ENCODE measurements around the gene ASCC3.

ASCC3 gene, protein sequence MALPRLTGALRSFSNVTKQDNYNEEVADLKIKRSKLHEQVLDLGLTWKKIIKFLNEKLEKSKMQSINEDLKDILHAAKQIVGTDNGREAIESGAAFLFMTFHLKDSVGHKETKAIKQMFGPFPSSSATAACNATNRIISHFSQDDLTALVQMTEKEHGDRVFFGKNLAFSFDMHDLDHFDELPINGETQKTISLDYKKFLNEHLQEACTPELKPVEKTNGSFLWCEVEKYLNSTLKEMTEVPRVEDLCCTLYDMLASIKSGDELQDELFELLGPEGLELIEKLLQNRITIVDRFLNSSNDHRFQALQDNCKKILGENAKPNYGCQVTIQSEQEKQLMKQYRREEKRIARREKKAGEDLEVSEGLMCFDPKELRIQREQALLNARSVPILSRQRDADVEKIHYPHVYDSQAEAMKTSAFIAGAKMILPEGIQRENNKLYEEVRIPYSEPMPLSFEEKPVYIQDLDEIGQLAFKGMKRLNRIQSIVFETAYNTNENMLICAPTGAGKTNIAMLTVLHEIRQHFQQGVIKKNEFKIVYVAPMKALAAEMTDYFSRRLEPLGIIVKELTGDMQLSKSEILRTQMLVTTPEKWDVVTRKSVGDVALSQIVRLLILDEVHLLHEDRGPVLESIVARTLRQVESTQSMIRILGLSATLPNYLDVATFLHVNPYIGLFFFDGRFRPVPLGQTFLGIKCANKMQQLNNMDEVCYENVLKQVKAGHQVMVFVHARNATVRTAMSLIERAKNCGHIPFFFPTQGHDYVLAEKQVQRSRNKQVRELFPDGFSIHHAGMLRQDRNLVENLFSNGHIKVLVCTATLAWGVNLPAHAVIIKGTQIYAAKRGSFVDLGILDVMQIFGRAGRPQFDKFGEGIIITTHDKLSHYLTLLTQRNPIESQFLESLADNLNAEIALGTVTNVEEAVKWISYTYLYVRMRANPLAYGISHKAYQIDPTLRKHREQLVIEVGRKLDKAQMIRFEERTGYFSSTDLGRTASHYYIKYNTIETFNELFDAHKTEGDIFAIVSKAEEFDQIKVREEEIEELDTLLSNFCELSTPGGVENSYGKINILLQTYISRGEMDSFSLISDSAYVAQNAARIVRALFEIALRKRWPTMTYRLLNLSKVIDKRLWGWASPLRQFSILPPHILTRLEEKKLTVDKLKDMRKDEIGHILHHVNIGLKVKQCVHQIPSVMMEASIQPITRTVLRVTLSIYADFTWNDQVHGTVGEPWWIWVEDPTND (N-terminal part only)

GRCh38 chr6:100880853-100881706 lies at the start of gene ASCC3:
Gene ASCC3 (minus strand): TSS chr6:100881329. CDS start chr6:100867997, 13,332 bp downstream.
- in situ Hi-C loops (cut with HindIII; ENCODE audit: low sequenced_read_pairs): no loop called here

- in situ Hi-C loops (cut with HindIII; ENCODE audit: low sequenced_read_pairs): no loop called here
Observed at GRCh38 chr6:100925749-100926148, 44.6 kb upstream of the ASCC3 start.

DNA sequence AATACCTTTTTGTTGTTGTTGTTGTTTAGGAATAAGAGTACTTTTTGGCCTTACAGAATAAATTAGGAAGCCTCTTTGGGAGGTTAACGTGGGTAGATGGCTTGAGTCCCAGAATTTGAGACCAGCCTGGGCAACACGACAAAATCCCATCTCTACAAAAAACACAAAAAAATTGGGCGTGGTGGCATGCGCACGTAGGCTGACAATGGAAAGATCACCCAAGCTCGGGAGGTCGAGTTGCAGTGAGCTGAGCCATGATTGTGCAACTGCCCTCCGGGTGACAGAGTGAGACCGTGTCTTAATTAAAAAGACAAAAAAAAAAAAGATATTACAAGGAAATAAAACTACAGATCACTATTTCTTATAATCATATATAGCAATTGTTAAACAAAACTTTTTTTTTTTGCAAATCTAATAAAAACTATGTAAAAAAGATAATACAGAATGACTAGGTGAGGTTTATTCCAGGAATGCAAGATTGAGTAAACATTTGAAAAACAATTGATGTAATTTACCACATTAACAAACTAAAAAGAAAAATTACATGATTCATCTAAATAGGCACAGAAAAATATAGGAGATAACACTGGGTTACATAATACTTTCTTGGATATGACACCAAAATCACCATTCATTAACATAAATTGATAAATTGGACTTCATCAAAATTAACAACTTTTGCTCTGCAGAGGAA lies 43.6 kb upstream of the ASCC3 start:
- in situ Hi-C loops (cut with HindIII; ENCODE audit: low sequenced_read_pairs): no loop called here

- in situ Hi-C loops (cut with HindIII; ENCODE audit: low sequenced_read_pairs): no loop called here
Observed at GRCh38 chr6:100923481-100924165, 42.5 kb upstream of the ASCC3 start.

GRCh38 chr6:100920028-100920605 lies 39.0 kb upstream of the ASCC3 start:
- in situ Hi-C loops (cut with HindIII; ENCODE audit: low sequenced_read_pairs): no loop called here

GRCh38 chr6:100918152-100918551 lies 37.0 kb upstream of the ASCC3 start:
- in situ Hi-C loops (cut with HindIII; ENCODE audit: low sequenced_read_pairs): no loop called here

DNA sequence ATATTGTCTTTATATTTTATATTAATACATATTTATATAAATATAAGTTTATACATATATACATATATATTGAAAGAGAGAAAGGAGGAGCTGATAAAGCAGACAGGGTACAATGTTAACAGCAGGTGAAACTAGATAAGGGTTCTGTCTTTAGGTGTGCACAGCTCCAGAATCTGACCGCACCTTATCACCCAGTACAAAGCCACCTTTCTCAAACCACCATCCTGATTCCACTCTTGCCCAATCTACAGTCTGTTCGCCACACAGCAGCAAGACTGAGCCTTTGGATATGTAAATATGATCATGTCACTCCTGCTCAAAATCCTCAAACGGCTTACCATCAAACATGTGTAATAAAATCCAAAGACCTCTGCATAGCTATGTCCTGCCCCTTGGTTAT lies 34.7 kb upstream of the ASCC3 start:
- in situ Hi-C loops (cut with HindIII; ENCODE audit: low sequenced_read_pairs): no loop called here

- in situ Hi-C loops (cut with HindIII; ENCODE audit: low sequenced_read_pairs): no loop called here
Observed at GRCh38 chr6:100913400-100914276, 32.5 kb upstream of the ASCC3 start.

- in situ Hi-C loops (cut with HindIII; ENCODE audit: low sequenced_read_pairs): no loop called here
Observed at GRCh38 chr6:100906325-100906724, 25.2 kb upstream of the ASCC3 start.

GRCh38 chr6:100905067-100905466 lies 23.9 kb upstream of the ASCC3 start:
- in situ Hi-C loops (cut with HindIII; ENCODE audit: low sequenced_read_pairs): no loop called here

DNA sequence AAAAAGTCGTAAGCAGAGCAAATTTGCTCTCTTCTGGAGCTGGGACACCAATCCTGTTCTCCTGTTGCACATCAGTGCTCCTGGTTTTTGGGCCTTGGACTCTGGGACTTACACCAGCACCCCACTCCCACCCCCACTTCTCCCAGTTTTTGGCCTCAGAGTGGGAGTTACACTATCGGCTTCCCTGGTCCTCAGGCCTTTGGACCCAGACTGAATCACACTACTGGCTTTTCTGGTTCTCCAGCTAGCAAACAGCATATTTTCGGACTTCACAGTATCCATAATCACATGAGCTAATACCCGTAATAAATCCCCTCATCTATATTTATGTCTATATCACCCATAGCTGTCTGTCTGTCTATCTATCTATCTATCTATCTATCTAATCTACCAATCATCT lies 23.2 kb upstream of the ASCC3 start:
- in situ Hi-C loops (cut with HindIII; ENCODE audit: low sequenced_read_pairs): no loop called here

- in situ Hi-C loops (cut with HindIII; ENCODE audit: low sequenced_read_pairs): no loop called here
Observed at GRCh38 chr6:100901582-100901981, 20.5 kb upstream of the ASCC3 start.

DNA sequence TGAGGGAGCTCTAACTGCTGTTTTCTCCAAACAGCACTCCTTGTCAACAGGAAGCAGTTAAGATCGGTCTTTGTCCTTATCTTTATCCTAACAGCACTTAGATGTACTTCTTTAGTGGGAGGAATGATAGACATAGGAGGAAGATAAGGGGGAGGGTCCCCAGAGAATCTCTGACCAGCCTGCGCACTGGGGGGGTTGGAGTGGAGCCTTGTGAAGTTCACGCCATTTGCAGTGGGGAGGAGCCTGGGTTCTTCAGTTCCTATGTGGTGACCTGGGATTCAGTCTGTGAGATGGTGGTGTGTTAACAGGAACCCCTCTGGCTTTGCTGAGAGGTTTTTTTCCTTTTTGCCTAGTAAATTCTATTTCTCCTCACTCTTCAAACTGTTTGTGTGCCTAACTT lies 18.1 kb upstream of the ASCC3 start:
- in situ Hi-C loops (cut with HindIII; ENCODE audit: low sequenced_read_pairs): no loop called here

DNA sequence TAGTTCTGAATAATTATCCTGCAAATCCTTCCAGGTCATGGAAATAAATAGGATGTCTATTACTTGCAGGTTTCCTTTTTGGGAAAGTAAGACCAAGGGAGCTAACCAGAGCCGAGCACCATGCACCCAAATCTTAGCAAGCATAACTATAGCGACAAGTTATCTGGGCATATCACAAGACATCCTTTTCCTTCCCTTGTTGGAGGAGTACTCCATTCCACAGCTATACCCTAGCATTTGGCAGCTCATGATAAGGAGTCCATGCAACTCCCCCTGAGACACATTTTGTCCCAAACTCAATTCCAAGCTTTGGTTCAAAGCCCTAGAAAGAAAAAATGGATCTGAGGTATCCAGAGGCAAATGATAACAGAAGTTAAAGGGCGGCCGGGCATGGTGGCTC lies 16.5 kb upstream of the ASCC3 start:
- in situ Hi-C loops (cut with HindIII; ENCODE audit: low sequenced_read_pairs): no loop called here

DNA sequence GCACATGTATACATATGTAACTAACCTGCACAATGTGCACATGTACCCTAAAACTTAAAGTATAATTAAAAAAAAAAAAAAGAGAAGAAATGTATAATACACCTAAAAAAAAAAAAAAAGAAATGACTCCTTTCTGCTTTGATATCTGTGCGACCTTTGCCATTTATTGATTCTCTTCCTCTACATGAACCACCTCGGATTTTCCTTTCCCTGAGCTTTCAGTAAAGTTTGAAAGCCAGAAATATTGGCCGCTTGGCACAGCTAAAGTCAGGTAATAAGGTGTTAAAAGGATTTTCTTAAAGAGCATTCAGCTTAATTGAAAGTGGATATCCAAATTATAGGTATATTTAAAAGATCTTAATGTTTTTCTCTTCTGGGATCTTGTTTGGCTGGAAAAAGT lies 12.6 kb upstream of the ASCC3 start:
- in situ Hi-C loops (cut with HindIII; ENCODE audit: low sequenced_read_pairs): no loop called here

GRCh38 chr6:100892693-100893092 lies 11.6 kb upstream of the ASCC3 start:
- in situ Hi-C loops (cut with HindIII; ENCODE audit: low sequenced_read_pairs): no loop called here

DNA sequence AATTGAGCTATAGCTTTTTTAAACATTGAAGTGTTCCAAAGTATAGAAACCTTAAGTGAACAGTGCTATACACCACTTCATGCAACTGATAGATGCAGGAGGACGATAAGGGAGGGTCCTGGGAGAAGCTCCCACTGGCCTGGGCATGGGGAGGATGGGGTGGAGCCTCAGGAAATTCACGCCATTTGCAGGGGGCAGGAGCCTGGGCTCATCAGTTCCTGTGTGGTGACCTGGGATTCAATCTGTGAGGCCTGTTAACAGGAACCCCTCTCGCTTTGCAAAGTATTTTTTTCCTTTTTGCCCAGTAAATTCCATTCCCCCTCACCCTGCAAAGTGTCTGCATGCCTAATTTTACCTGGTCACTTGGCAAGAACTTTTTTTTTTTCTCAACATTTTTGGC lies 11.0 kb upstream of the ASCC3 start:
- in situ Hi-C loops (cut with HindIII; ENCODE audit: low sequenced_read_pairs): no loop called here

- in situ Hi-C loops (cut with HindIII; ENCODE audit: low sequenced_read_pairs): no loop called here
Observed at GRCh38 chr6:100891079-100891478, 9.9 kb upstream of the ASCC3 start.

Measured in DLD1 (cell line).